ENCODE measurements around the gene TTBK1.

DNA sequence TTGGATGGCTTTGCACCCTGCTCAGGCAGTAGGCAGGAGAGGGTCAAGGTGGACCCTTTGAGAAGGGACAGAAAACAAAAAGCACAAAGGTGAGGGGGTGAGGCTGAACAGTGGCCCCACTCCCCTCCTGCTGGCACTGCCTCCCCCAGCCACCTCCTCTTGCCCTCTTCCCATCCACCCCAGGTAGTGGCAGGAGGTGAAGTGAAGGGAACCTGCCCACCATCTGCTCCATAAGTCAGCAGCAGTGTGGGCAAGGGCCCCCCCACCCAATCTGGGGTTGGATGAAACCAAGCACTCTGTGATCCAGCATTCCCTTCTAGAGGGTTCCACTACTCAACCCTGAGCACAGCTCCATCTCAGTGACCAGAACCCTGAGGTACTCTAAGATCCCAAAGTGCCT lies 28.7 kb downstream of the TTBK1 start:
- no peak for TF ChIP-seq TAF1 (IDR thresholded peaks at IDR 0.05; ENCODE audit: low read depth)
- TF ChIP-seq, protein P1, sequence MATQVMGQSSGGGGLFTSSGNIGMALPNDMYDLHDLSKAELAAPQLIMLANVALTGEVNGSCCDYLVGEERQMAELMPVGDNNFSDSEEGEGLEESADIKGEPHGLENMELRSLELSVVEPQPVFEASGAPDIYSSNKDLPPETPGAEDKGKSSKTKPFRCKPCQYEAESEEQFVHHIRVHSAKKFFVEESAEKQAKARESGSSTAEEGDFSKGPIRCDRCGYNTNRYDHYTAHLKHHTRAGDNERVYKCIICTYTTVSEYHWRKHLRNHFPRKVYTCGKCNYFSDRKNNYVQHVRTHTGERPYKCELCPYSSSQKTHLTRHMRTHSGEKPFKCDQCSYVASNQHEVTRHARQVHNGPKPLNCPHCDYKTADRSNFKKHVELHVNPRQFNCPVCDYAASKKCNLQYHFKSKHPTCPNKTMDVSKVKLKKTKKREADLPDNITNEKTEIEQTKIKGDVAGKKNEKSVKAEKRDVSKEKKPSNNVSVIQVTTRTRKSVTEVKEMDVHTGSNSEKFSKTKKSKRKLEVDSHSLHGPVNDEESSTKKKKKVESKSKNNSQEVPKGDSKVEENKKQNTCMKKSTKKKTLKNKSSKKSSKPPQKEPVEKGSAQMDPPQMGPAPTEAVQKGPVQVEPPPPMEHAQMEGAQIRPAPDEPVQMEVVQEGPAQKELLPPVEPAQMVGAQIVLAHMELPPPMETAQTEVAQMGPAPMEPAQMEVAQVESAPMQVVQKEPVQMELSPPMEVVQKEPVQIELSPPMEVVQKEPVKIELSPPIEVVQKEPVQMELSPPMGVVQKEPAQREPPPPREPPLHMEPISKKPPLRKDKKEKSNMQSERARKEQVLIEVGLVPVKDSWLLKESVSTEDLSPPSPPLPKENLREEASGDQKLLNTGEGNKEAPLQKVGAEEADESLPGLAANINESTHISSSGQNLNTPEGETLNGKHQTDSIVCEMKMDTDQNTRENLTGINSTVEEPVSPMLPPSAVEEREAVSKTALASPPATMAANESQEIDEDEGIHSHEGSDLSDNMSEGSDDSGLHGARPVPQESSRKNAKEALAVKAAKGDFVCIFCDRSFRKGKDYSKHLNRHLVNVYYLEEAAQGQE (IDR thresholded peaks at IDR 0.05; ENCODE audit: low read depth): no peak
- TF ChIP-seq, protein P2, sequence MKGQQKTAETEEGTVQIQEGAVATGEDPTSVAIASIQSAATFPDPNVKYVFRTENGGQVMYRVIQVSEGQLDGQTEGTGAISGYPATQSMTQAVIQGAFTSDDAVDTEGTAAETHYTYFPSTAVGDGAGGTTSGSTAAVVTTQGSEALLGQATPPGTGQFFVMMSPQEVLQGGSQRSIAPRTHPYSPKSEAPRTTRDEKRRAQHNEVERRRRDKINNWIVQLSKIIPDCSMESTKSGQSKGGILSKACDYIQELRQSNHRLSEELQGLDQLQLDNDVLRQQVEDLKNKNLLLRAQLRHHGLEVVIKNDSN (IDR thresholded peaks at IDR 0.05): no peak

Measured in Ishikawa (cell line).